ENCODE data around the gene ANKRD50.

DNA sequence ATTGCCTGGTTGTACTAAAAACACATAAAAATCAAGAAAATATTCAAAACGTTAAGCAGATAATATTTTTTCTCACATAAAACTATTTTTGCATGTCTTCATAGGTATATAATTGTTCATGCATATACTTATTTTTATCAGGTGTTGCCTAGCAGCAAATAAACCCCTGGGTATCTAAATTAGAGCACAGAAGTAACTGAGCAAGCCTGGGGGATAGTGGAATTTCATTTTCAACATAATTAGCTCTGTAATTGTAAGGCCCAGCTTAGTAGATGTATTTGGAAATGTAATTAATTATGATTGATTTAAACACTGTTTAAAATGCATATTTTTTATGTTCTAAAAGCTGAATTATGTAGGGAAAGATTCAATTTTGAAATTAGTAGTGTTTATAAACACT lies 82.9 kb downstream of the ANKRD50 start:
- TF ChIP-seq CTCF (optimal IDR thresholded peaks at IDR 0.05 in 1 of 3, IDR thresholded peaks at IDR 0.05 in 1 of 3, conservative IDR thresholded peaks at IDR 0.05 in 1 of 3; ENCODE audit: extremely low read depth in 1 of 3, insufficient read depth in 2 of 3, low read length in 3 of 3) (no peak), EZH2 (IDR thresholded peaks at IDR 0.05; ENCODE audit: low read length) (no peak)
